GM23338 (cell line): ENCODE data around the gene MKI67. TPM values are rescaled to one million over a fixed set of nuclear protein-coding genes. Genes with fewer than 3 reads are reported as not detected.

Experiments used
- ATAC-seq: fragments of 200-7000 bp; cut with Tn5 transposase; 3 replicates; pipeline ENCODE4 v1.9.1; 2020
- DNase-seq: peaks from one replicate; pipeline ENCODE4 v3.0.0-alpha.2; 2015; ENCODE audit warnings: low spot score
- H2AFZ ChIP-seq: fragments of 200-600 bp; sonication (generic); 2 replicates; pipeline ENCODE4 v1.8.0; 2016; ENCODE audit warnings: antibody characterized with exemption, mild to moderate bottlenecking, moderate library complexity
- H3F3A ChIP-seq: fragments of 200-600 bp; sonication (generic); replicated peaks from 2 replicates; pipeline ENCODE4 v1.8.0; 2017; ENCODE audit warnings: antibody characterized with exemption, mixed run types, low read depth
- H3K27ac ChIP-seq: fragments of 200-600 bp; sonication (generic); 2 replicates; pipeline ENCODE4 v1.6.1; 2016; ENCODE audit warnings: low read depth
- H3K27me3 ChIP-seq: fragments of 200-600 bp; sonication (generic); 2 replicates; pipeline ENCODE4 v1.8.0; 2016; ENCODE audit warnings: mild to moderate bottlenecking, mixed run types, moderate library complexity; ENCODE audit not compliant: insufficient read depth
- H3K36me3 ChIP-seq: fragments of 200-600 bp; sonication (generic); 2 replicates; pipeline ENCODE4 v1.8.0; 2016; ENCODE audit warnings: mild to moderate bottlenecking; ENCODE audit not compliant: insufficient read depth
- H3K4me1 ChIP-seq: fragments of 200-600 bp; sonication (generic); 2 replicates; pipeline ENCODE4 v1.8.0; 2016; ENCODE audit warnings: mild to moderate bottlenecking, moderate library complexity; ENCODE audit not compliant: insufficient read depth
- H3K4me2 ChIP-seq: fragments of 200-600 bp; sonication (generic); 2 replicates; pipeline ENCODE4 v1.7.1; 2017; ENCODE audit warnings: mixed run types
- H3K4me3 ChIP-seq: fragments of 200-600 bp; sonication (generic); 2 replicates; pipeline ENCODE4 v1.6.1; 2016; ENCODE audit warnings: mixed run types
- H3K79me2 ChIP-seq: fragments of 200-600 bp; sonication (generic); replicated peaks from 2 replicates; pipeline ENCODE4 v1.8.0; 2017; ENCODE audit warnings: mild to moderate bottlenecking; ENCODE audit not compliant: insufficient read depth
- H3K9me2 ChIP-seq: fragments of 200-600 bp; sonication (generic); 2 replicates; pipeline ENCODE4 v1.8.0; 2017; ENCODE audit not compliant: insufficient read depth
- H4K20me1 ChIP-seq: fragments of 200-600 bp; sonication (generic); replicated peaks from 2 replicates; pipeline ENCODE4 v1.8.0; 2017; ENCODE audit warnings: mild to moderate bottlenecking; ENCODE audit not compliant: insufficient read depth
- H3K27ac Mint-ChIP-seq: 2 replicates; pipeline ENCODE4 v1.8.0; 2020; ENCODE audit warnings: inconsistent platforms, mild to moderate bottlenecking, moderate library complexity, mixed read lengths
- H3K27me3 Mint-ChIP-seq: 3 replicates; pipeline ENCODE4 v1.8.0; 2022; ENCODE audit warnings: low read depth, mild to moderate bottlenecking, moderate library complexity, mixed read lengths, inconsistent platforms; ENCODE audit not compliant: insufficient read depth, poor library complexity
- H3K36me3 Mint-ChIP-seq: 3 replicates; pipeline ENCODE4 v1.8.0; 2021; ENCODE audit warnings: low read depth, mild to moderate bottlenecking, inconsistent platforms, moderate library complexity, mixed read lengths
- H3K4me1 Mint-ChIP-seq: 3 replicates; pipeline ENCODE4 v1.8.0; 2020; ENCODE audit warnings: mild to moderate bottlenecking, inconsistent platforms, mixed read lengths
- H3K4me3 Mint-ChIP-seq: 3 replicates; pipeline ENCODE4 v1.8.0; 2021; ENCODE audit warnings: moderate library complexity, mild to moderate bottlenecking, inconsistent platforms, mixed read lengths
- H3K9me3 Mint-ChIP-seq: 3 replicates; pipeline ENCODE4 v1.8.0; 2020; ENCODE audit warnings: moderate library complexity, mild to moderate bottlenecking, inconsistent platforms, mixed read lengths
- CTCF ChIP-seq, 2 experiments: fragments of 200-600 bp in 1 of 2; sonication (generic) in 1 of 2; conservative IDR thresholded peaks; 2 replicates each; pipeline versions ENCODE4 v1.5.1 to v1.6.1; 2016 to 2017; ENCODE audit warnings: antibody characterized with exemption in 2 of 2, low read depth in 2 of 2, mild to moderate bottlenecking in 2 of 2, moderate library complexity in 1 of 2
- ETS1 ChIP-seq: IDR thresholded peaks from 2 replicates; pipeline ENCODE4 v1.6.1; 2016; ENCODE audit warnings: antibody characterized with exemption
- EZH2phosphoT487 ChIP-seq: fragments of 200-600 bp; sonication (generic); IDR thresholded peaks from one replicate; pipeline ENCODE4 v1.8.1; 2018; ENCODE audit warnings: antibody characterized with exemption; ENCODE audit not compliant: unreplicated experiment
- JUNB ChIP-seq: IDR thresholded peaks from one replicate; pipeline ENCODE4 v1.6.1; 2016; ENCODE audit warnings: antibody characterized with exemption; ENCODE audit not compliant: unreplicated experiment
- NANOG ChIP-seq: IDR thresholded peaks from 2 replicates; pipeline ENCODE4 v1.6.1; 2016; ENCODE audit warnings: antibody characterized with exemption, borderline replicate concordance
- POLR2AphosphoS5 ChIP-seq: IDR thresholded peaks from 2 replicates; pipeline ENCODE4 v1.6.1; 2016; ENCODE audit warnings: antibody characterized with exemption, low read depth
- REST ChIP-seq: IDR thresholded peaks from one replicate; pipeline ENCODE4 v1.6.1; 2018; ENCODE audit warnings: antibody characterized with exemption; ENCODE audit not compliant: unreplicated experiment
- STAT1 ChIP-seq: IDR thresholded peaks from one replicate; pipeline ENCODE4 v1.6.1; 2016; ENCODE audit warnings: antibody characterized with exemption; ENCODE audit not compliant: unreplicated experiment
- ZNF331 ChIP-seq: fragments of 250-450 bp; sonication (Bioruptor Pico); IDR thresholded peaks from 2 replicates; pipeline ENCODE4 v1.5.0; 2020; ENCODE audit warnings: low read depth, mild to moderate bottlenecking, moderate library complexity
- polyA plus RNA-seq: library from polyadenylated mRNA; unstranded; fragments of >200 nt; fragmentation: Nextera tagmentation; extraction: Ambion mirVana; gene quantifications from 2 replicates; pipeline ENCODE4 v1.2.1, GENCODE V29; 2016
- total RNA-seq: library from RNA; depleted of rRNA; stranded (reverse); fragments of >200 nt; shearing (Covaris generic); gene quantifications from 2 replicates; pipeline ENCODE4 v1.2.3, GENCODE V29; 2014

The MKI67 gene
- total and polyA plus RNA-seq, 2 experiments from 2014 or later: 58.0 to 103 TPM

- Histone ChIP-seq H3K27ac (no peak overlapping the region), H3K4me3 (no peak overlapping the region), H3K9me2 (no peaks in the 10 kb centered on the region), H3K4me1 (peaks cover 15% of the 10 kb centered on the region), H3F3A (no peaks in the 10 kb centered on the region), H3K36me3 (no peaks in the 10 kb centered on the region), H2AFZ (no peak overlapping the region), H3K4me2 (no peak overlapping the region), H3K27me3 (no peaks in the 10 kb centered on the region), H4K20me1 (no peaks in the 10 kb centered on the region), H3K79me2 (no peaks in the 10 kb centered on the region)
- no peak overlapping the region for H3K4me3 Mint-ChIP-seq
- H3K27ac Mint-ChIP-seq: no peak overlapping the region
- DNase-seq (no peak), ATAC-seq (no peak)
- H3K4me1 Mint-ChIP-seq: peaks cover 19% of the 10 kb centered on the region
- TF ChIP-seq NANOG (no peak), CTCF (conservative IDR thresholded peaks at IDR 0.05; ENCODE audit: low read depth in 2 of 2) (no peak)
- no peaks in the 10 kb centered on the region for H3K9me3 Mint-ChIP-seq
- no peaks in the 10 kb centered on the region for H3K36me3 Mint-ChIP-seq
- peaks cover 12% of the 10 kb centered on the region for H3K27me3 Mint-ChIP-seq
Observed at GRCh38 chr10:128058750-128059134, 67.5 kb downstream of the MKI67 start.

- Mint-ChIP-seq H3K4me1 (peaks cover 14% of the 10 kb centered on the region), H3K4me3 (no peak overlapping the region), H3K9me3 (no peaks in the 10 kb centered on the region), H3K27ac (no peak overlapping the region), H3K27me3 (peaks cover 10% of the 10 kb centered on the region), H3K36me3 (no peaks in the 10 kb centered on the region)
- no peak for DNase-seq
- Histone ChIP-seq H3F3A (no peaks in the 10 kb centered on the region), H3K4me1 (peaks cover 11% of the 10 kb centered on the region), H4K20me1 (no peaks in the 10 kb centered on the region), H3K27ac (no peak overlapping the region), H3K36me3 (no peaks in the 10 kb centered on the region), H2AFZ (no peak overlapping the region), H3K4me2 (no peak overlapping the region), H3K4me3 (no peak overlapping the region), H3K9me2 (no peaks in the 10 kb centered on the region), H3K79me2 (no peaks in the 10 kb centered on the region), H3K27me3 (no peaks in the 10 kb centered on the region)
- no peak for ATAC-seq
- no peak for TF ChIP-seq NANOG
- no peak for TF ChIP-seq ETS1
- TF ChIP-seq ZNF331 (CRISPR knock-in tag): no peak
- no peak for TF ChIP-seq STAT1
- no peak for TF ChIP-seq JUNB
- no peak for TF ChIP-seq EZH2phosphoT487
- no peak for TF ChIP-seq REST
- no peak for TF ChIP-seq POLR2AphosphoS5
Observed at GRCh38 chr10:128058106-128058749, 68.0 kb downstream of the MKI67 start.
